Endodermal cell (in vitro differentiated cells): Measurements from ENCODE around the gene MAP4K4. TPM values are rescaled to one million over a fixed set of nuclear protein-coding genes. Genes with fewer than 3 reads are reported as not detected.

ENCODE experiments used
- DNase-seq: peaks from one replicate; pipeline ENCODE4 v3.0.0-alpha.2; 2017
- H3K27ac ChIP-seq: 2 replicates; pipeline ENCODE4 v1.5.1; 2013; ENCODE audit warnings: mild to moderate bottlenecking, low read depth, low read length, moderate library complexity
- H3K27me3 ChIP-seq: 2 replicates; pipeline ENCODE4 v1.6.1; 2013; ENCODE audit warnings: mild to moderate bottlenecking, low read length, moderate library complexity; ENCODE audit not compliant: insufficient read depth, control insufficient read depth, poor library complexity, severe bottlenecking
- H3K36me3 ChIP-seq: 2 replicates; pipeline ENCODE4 v1.7.0; 2013; ENCODE audit warnings: mild to moderate bottlenecking, low read length, moderate library complexity; ENCODE audit not compliant: control insufficient read depth, insufficient read depth
- H3K4me1 ChIP-seq: one replicate; pipeline ENCODE4 v1.7.0; 2013; ENCODE audit warnings: low read length; ENCODE audit not compliant: control insufficient read depth, insufficient read depth
- H3K4me3 ChIP-seq: 2 replicates; pipeline ENCODE4 v1.5.1; 2013; ENCODE audit warnings: mild to moderate bottlenecking, low read length, moderate library complexity
- H3K9ac ChIP-seq: 2 replicates; pipeline ENCODE4 v1.6.1; 2013; ENCODE audit warnings: mild to moderate bottlenecking, low read length, moderate library complexity; ENCODE audit not compliant: poor library complexity, severe bottlenecking; ENCODE audit errors: extremely low read depth
- H3K9me3 ChIP-seq: 2 replicates; pipeline ENCODE4 v1.6.1; 2013; ENCODE audit warnings: mild to moderate bottlenecking, low read length, moderate library complexity; ENCODE audit not compliant: control insufficient read depth
- H3K27ac Mint-ChIP-seq: 2 replicates; pipeline ENCODE4 v1.8.0; 2020; ENCODE audit warnings: mixed read lengths
- H3K27me3 Mint-ChIP-seq: 2 replicates; pipeline ENCODE4 v1.8.0; 2021; ENCODE audit warnings: mild to moderate bottlenecking, mixed read lengths; ENCODE audit not compliant: insufficient read depth
- H3K36me3 Mint-ChIP-seq: 2 replicates; pipeline ENCODE4 v1.8.0; 2020; ENCODE audit warnings: low read depth, mixed read lengths
- H3K4me1 Mint-ChIP-seq: 2 replicates; pipeline ENCODE4 v1.8.0; 2020; ENCODE audit warnings: mixed read lengths
- H3K4me3 Mint-ChIP-seq: 2 replicates; pipeline ENCODE4 v1.8.0; 2020; ENCODE audit warnings: mild to moderate bottlenecking, moderate library complexity, mixed read lengths
- H3K9me3 Mint-ChIP-seq: 2 replicates; pipeline ENCODE4 v1.8.0; 2020; ENCODE audit warnings: mild to moderate bottlenecking, mixed read lengths
- WGBS, 2 experiments: methylation state at CpG; one replicate each; pipeline versions ENCODE4 v1.1.5 to v1.1.7; 2013; ENCODE audit warnings: missing lambda C conversion rate in 2 of 2, mixed read lengths in 1 of 2; ENCODE audit not compliant: insufficient coverage in 1 of 2, insufficient read length in 1 of 2; 5-methylcytosine and 5-hydroxymethylcytosine counted together
- total RNA-seq, 2 donors: library from RNA; stranded (reverse); fragmentation: NEBNext Ultra II Directional in 1 of 2; extraction: Animal tissue kit (Norgen Biotek cat#: 25700) in 1 of 2; gene quantifications; 2 replicates in 1 of 2; 3 replicates in 1 of 2; pipeline ENCODE4 v1.2.1, GENCODE V29; 2021
- TF ChIP-seq, protein P1 (sequence below): fragments of 200-600 bp; sonication (generic); conservative IDR thresholded peaks from 2 replicates; pipeline ENCODE4 v1.5.0; 2021; ENCODE audit warnings: antibody characterized with exemption, mild to moderate bottlenecking

The MAP4K4 gene
- total RNA-seq, 2 donors from 2014 or later = 130 to 142 TPM

DNA sequence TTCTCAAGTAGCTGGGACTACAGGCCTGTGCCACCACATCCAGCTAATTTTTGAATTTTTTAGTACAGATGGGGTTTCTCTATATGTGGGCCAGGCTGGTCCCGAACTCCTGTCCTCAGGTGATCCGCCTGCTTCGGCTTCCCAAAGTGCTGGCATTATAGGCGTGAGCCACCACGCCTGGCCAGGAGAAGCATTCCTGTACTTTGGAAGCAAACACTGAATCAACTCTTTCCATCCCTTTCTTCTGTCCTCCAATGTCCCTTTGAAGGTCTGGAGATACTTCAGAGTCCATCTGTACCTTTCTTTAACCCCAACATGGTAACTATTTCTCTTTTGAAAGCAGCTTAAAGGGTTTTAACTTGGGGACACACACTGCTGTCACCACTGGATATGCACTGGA is 23.6 kb upstream of the MAP4K4 start:
- H3K36me3 Mint-ChIP-seq = no peaks in the 10 kb centered on the region
- no peak overlapping the region for H3K27ac Mint-ChIP-seq

DNA sequence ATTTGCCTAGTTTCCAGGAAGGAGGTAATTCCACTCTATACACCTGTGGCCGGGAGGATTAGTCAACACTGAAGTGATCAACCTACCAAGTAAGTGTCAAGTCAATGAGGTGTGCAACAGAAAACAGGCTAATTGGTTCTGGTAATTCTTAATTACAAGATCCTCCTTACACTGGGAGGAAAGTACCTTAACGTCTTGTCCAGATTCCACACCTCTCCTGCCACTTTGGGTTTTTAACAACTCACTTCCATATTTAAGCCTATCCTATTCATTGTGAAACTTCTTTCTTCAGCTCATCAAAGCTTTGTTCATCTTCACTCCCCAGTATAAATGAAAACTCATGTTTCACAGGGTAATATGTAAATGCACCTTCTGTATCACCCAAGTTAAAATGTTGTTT is 22.0 kb upstream of the MAP4K4 start:
- H3K27me3 ChIP-seq = no peaks in the 10 kb centered on the region
- H3K4me1 Mint-ChIP-seq = peaks cover 3% of the 10 kb centered on the region
- H3K27me3 Mint-ChIP-seq = no peaks in the 10 kb centered on the region
- H3K27ac ChIP-seq = no peak overlapping the region
- no peaks in the 10 kb centered on the region for H3K36me3 ChIP-seq
- H3K27ac Mint-ChIP-seq = no peak overlapping the region
- no peak overlapping the region for H3K9ac ChIP-seq
- WGBS, 2 experiments = 87 to 89% methylated on average over 2 of the region's 2 CpGs
- no peaks in the 10 kb centered on the region for H3K36me3 Mint-ChIP-seq
- no peak overlapping the region for H3K4me3 Mint-ChIP-seq
- H3K9me3 Mint-ChIP-seq = peaks cover 10% of the 10 kb centered on the region
- TF ChIP-seq, protein P1, sequence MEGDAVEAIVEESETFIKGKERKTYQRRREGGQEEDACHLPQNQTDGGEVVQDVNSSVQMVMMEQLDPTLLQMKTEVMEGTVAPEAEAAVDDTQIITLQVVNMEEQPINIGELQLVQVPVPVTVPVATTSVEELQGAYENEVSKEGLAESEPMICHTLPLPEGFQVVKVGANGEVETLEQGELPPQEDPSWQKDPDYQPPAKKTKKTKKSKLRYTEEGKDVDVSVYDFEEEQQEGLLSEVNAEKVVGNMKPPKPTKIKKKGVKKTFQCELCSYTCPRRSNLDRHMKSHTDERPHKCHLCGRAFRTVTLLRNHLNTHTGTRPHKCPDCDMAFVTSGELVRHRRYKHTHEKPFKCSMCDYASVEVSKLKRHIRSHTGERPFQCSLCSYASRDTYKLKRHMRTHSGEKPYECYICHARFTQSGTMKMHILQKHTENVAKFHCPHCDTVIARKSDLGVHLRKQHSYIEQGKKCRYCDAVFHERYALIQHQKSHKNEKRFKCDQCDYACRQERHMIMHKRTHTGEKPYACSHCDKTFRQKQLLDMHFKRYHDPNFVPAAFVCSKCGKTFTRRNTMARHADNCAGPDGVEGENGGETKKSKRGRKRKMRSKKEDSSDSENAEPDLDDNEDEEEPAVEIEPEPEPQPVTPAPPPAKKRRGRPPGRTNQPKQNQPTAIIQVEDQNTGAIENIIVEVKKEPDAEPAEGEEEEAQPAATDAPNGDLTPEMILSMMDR = no peak
- no peaks in the 10 kb centered on the region for H3K4me1 ChIP-seq
- peaks cover 16% of the 10 kb centered on the region for H3K9me3 ChIP-seq
- no peak overlapping the region for H3K4me3 ChIP-seq
- no peak for DNase-seq

More for the DNA sequence above, 23.6 kb upstream of the MAP4K4 start:
- H3K9me3 ChIP-seq = peaks cover 16% of the 10 kb centered on the region
- H3K9me3 Mint-ChIP-seq = peaks cover 14% of the 10 kb centered on the region
- no peaks in the 10 kb centered on the region for H3K27me3 ChIP-seq
- H3K27me3 Mint-ChIP-seq = no peaks in the 10 kb centered on the region
- no peak overlapping the region for H3K4me3 ChIP-seq
- TF ChIP-seq, protein P1 = no peak
- DNase-seq = no peak
- no peaks in the 10 kb centered on the region for H3K4me1 ChIP-seq
- no peak overlapping the region for H3K4me3 Mint-ChIP-seq
- H3K4me1 Mint-ChIP-seq = peaks cover 3% of the 10 kb centered on the region
- WGBS, 2 experiments = 96% methylated on average over 5 of the region's 5 CpGs
- H3K9ac ChIP-seq = no peak overlapping the region
- no peak overlapping the region for H3K27ac ChIP-seq
- no peaks in the 10 kb centered on the region for H3K36me3 ChIP-seq

DNA sequence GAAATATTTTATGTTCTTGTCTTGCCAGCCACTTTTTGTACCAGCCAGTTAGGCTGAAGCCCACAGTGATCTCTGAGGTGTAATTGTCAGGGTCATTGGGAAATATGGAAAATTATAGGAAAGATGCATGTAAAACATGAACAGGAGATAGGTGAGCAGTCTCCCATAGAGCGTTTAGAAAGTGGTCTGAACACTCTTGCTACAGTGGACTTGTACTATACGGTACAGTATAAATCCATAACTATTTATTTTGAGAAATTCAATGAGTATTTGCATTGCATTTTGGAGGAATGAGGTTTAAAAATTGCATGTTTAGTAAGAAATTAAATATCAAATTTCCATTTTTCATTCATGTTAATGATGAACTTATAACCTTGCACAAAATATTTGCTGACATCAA is 20.8 kb upstream of the MAP4K4 start:
- H3K9me3 Mint-ChIP-seq = peaks cover 9% of the 10 kb centered on the region
- H3K36me3 Mint-ChIP-seq = no peaks in the 10 kb centered on the region
- H3K9ac ChIP-seq = no peak overlapping the region
- no peaks in the 10 kb centered on the region for H3K36me3 ChIP-seq
- H3K4me3 ChIP-seq = no peak overlapping the region
- no peak overlapping the region for H3K27ac Mint-ChIP-seq
- no peak overlapping the region for H3K27ac ChIP-seq
- no peaks in the 10 kb centered on the region for H3K27me3 Mint-ChIP-seq
- WGBS, 2 experiments = 83 to 89% methylated on average over 1 of the region's 2 CpGs
- H3K4me1 ChIP-seq = no peaks in the 10 kb centered on the region
- peaks cover 14% of the 10 kb centered on the region for H3K9me3 ChIP-seq
- no peak for DNase-seq
- no peak overlapping the region for H3K4me3 Mint-ChIP-seq
- TF ChIP-seq, protein P1 = no peak
- H3K27me3 ChIP-seq = no peaks in the 10 kb centered on the region
- H3K4me1 Mint-ChIP-seq = peaks cover 3% of the 10 kb centered on the region
